ENCODE data around the gene C1QTNF5.
"Not testable (repeated sequence)": the region's sequence is repeated elsewhere in the genome, so short reads cannot be mapped to it uniquely, and the experiment has no call there.

The C1QTNF5 gene

GRCh38 chr11:119340335-119341221, at the start of gene C1QTNF5:
Gene C1QTNF5 (minus strand): TSS chr11:119340883. CDS start chr11:119340397, 486 bp downstream.
- DNase-seq = no peak

DNA sequence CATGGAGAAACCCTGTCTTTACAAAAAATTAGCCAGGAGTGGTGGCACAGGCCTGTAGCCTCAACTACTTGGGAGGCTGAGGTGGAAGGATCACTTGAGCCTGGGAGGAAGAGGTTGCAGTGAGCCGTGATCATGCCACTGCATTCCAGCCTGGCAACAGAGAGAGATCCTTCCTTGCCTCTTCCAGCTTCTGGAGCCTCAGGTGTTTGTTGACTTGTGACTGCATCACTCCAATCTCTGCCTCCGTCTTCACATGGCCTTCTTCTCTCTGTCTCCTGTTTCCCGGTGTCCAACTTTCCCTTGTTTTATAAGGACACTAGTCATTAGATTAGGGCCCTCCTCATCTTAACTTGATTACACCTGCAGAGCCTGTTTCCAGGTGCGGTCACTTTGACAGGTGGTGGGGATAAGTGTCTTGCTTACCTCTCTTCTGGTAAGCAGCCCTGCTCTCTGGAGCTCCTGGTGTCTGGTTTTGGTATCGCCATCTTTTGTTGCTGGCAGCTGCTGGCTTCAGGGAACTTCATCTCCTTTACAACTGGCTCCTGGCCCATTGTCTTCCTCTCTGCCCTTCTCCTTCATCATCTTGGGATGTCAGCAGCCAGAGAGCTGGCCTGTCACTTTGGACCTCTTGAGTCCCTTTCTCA, 49.0 kb upstream of the C1QTNF5 start:
- peak; percentile 50 for DNase-seq

- DNase-seq = no peak
Measured at GRCh38 chr11:119388103-119388502, 47.4 kb upstream of the C1QTNF5 start.

- DNase-seq = no peak
Measured at GRCh38 chr11:119384332-119384731, 43.6 kb upstream of the C1QTNF5 start.

DNA sequence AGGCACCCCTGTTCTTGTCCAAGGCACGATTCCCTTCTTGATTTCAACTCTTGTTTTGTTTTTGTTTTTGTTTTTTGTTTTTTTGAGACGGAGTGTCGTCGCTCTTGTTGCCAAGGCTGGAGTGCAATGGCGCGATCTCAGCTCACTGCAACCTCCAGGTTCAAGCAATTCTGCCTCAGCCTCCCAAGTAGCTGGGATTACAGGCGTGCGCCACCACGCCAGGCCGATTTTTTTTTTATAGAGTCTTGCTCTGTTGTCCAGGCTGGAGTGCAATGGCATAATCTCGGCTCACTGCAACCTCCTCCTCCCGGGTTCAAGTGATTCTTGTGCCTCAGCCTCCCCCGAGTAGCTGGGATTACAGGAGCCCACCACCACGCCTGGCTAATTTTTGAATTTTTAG, 41.8 kb upstream of the C1QTNF5 start:
- not testable (repeated sequence) for DNase-seq

DNA sequence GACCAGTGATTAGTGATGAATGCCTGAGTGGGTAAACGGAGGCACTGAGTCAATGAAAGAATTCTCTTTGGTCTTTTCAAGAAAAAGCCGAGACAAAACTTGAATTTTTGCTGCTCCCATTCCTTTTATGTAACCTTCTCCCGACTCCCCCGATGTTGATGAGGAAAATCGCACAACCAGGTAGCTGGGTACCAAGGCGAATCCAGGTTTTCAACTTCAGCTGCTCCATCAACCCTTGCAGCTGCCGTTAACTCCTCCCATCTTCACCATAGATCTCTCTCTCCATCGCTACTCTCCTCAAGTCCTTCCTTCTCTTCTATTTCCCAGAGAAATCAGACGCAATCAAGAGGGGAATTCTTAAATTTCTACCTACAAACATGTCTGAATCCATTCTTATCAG, 41.4 kb upstream of the C1QTNF5 start:
- DNase-seq = no peak

DNA sequence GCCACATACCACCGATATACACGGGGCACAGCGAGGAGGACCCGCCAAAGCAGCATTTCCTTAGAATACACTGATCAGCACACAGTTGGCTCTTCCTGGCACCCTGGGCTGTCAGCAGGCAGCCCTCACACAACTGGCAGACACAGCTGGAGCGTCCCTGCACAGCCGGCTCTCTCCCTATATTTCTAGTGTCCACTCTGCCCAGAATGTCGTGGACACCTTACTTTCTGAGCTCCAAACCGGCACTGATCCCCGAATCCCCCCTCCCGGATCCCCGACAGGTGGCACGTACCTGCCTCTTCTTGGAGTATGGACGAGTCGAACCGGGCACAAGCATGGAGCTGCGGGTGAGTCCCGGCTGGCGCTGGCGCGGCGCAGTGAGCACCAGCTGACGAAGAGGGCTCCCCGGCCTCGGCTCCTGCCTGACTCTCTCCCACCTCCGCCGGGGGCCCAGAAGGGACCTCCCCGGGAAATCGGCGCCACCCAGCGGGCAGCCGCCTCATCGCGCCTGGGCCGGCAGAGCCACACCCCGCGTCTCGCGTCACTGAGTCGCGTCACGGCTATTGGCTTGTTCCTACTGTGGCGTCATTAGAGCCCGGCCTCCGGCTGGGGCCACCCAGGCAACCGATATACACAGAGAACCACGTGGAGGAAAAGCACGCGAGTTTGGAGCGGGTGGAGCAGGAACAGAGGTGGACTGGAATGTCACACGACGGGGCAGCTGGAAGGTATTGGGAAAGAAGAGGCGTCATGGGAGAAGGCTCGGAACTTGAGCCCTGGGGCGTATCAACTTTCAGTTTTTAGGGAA, 40.7 kb upstream of the C1QTNF5 start, which contains the start of gene USP2:
USP2 (minus strand) TSS at position 510 of the 808 bp plus-strand sequence. CDS start 8,210 bp downstream, outside the sequence.
- DNase-seq = peak; percentile 91

DNA sequence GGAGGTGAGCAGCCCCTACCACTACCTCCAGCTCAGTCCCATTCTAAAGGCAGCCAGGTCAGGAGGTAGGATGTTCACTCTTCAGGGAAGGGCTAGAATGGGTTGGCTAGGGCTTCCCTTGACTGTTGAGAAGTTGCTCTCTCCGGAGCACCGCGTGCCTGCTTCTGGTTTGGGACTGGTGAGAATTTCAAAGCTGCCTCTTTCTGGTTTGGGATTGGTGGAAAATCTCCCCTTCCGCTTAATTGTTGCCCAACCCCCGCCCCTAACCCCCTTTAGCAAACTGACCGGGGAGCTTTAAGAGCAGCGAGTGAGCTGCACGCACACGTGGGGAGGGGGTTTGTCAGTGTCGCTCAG, 40.1 kb upstream of the C1QTNF5 start:
- DNase-seq = peak; percentile 40

DNA sequence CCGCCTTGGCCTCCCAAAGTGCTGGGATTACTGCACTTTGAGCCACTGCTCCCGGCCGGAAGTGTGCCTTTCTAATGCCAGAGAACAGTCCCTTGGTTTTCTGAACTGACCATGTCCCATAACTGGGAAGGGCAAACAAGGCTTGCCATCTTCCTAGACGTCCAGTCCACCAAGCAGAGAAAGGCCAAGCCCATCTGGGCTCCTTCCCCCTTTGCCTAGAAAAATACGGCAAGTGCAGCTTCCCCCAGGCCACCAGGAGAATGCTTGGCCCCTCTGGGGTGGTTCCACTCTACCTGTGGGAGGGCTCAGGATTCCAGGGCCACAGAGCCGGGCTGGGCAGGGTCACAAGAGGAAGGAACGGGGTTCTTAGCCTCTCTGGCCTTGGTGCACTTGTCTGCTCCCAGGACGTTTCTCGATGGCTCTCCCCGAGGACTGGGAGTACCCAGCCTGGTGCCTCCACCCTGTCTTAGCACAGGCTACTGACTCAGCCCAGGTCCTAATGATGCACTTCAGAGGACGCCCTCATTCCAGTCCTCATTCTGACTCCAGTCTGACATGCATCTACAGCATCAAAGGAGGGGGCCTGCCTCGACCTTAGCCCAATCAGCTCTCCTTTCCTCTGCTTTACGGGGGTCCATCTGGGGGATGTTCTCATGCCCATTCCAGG, 39.6 kb upstream of the C1QTNF5 start:
- DNase-seq = no peak

DNA sequence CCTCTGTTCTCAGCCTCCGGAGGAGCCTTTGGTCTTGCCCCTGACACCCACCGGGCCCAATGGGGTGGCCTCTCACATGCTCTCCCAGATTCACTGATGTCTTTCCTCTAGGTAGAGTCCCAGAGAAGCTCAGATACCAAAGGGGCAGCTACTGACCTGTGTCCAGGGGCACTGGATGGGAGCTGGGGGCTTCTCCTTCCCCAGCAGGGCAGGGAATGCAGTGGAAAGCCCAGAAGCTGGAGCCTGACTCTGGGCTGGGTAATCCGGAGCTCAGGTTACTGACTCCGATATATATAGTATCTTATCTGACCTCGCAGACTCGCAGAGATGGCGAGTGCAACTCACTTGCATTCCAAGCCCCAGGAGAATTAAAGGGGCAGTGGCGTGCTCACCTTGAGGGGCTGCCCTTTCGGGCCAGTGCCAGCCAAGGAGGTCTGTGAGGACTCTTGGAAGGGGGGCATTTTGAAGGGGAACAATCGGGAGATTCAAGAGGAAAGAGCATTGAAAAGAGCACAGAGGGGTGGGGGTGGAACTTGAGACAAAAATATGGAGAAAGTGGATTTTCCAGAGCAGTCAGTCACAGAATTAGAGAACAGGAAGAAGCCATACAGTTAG, 38.3 kb upstream of the C1QTNF5 start:
- no peak for DNase-seq

DNA sequence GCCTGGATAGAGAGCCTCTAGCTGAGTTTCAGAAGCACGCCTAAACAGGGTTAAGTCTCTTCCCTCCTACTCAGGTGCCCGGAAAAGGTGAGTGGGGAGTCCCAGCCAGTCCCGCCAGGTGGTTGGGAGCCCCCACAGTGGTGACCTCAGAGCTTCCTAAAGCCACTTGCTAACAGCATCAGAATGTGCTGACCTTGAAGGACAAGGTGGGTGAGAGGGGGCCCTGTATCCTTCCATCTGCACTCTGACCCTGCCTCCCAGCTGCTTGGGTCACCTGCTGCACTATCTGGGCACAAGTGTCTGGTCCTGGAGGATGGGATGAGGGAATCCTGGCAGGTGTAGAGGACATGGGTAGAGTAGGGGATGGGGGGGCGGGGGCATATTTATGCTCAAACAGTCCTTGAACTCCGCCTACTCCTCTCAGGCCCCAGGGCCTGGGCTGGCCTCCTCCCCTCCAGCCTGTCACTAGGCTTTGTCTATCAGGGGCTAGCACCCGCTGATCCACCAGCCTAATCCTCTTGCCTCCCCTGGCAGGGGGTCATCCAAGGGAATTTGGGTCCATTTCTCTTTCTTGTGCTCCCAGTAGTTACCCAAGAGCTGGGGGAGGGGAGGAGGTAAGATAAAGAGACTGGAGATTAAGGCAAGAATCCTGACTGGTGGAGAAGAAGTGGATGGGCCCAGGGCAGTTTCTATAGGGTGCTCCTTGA, 37.4 kb upstream of the C1QTNF5 start:
- no peak for DNase-seq

GRCh38 chr11:119377112-119377901, 36.6 kb upstream of the C1QTNF5 start:
- DNase-seq = no peak

DNA sequence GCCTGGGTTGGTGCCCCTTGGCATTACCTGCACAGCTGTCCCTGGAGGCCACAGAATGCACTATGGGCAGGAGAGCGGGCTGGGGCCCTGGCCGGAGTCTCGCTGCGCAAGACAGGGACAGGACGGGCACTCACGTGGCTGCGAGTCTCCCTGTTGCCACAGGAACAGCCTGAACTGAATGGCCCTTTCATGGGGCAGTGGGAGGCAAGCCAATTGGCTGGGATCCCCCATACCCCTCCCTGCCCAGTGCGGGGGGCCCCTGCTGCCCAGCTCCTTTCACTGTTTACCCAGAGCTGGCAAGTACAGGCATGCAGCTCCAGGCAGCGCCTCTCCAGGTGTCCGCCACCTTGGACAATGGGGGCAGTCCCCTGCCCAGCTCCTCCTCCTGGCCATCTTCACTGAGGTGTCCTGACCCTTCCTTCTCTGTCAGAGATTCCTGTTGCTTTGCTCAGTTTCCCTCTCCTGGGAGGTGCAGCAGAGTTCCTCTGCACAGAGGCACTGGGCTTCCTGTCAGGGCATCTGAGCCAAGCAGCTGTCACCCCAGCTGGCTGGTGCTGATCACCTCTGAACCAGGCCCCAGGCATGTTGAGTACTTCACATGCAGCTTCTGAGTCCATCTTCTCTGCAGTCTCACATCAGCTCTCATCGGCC, 35.6 kb upstream of the C1QTNF5 start:
- DNase-seq = peak; percentile 80

DNA sequence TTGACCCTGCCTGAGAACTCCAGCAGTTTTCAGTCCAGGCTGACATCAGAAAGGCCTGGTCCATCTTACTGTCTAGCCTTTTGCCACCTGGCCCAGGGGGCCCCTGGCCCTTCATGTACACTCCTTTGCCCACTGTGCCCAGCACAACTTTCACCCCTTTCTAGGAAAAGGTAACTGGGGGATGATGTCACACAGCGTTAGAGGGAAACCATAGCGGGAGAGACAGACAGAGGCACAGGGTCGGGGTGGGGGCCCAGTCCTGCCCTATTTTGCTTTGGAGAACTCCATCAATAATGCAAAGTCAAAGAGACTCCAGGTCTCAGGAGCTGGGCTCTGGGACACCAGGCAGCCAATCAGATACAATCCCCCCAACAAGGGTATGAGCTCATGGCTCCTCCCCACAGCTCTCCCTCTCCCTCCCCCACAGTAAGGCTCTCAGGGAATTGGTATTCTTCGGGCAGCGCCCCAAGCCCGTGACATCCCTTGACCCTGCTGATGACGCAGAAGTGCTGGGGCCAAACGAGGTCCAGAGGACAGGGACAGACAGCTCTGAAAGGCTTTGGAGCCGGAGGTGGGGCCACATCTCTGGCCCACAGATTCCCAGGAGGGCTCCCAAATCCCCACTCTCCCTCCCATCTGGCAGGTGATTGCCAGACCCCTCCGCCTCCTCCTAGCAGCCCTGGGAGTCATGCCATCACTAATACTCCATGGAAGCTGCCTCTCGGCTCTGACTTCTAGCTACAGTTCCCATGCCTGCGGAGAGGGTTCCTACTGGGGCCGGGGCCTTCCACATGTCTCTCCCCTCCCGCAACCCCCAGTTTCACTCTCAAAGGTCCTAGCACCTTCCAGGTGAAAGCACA, 34.9 kb upstream of the C1QTNF5 start:
- DNase-seq = no peak

- DNase-seq = no peak
Measured at GRCh38 chr11:119374632-119375336, 34.1 kb upstream of the C1QTNF5 start.

GRCh38 chr11:119373921-119374631, 33.4 kb upstream of the C1QTNF5 start:
- DNase-seq = peak; percentile 72

- DNase-seq = no peak
Measured at GRCh38 chr11:119373059-119373920, 32.6 kb upstream of the C1QTNF5 start.

Measured in DMS79 (cell line).